Measurements from ENCODE around the gene OR51B4. TPM values are rescaled to one million over a fixed set of nuclear protein-coding genes. Genes with fewer than 3 reads are reported as not detected.

Gene OR51B4
- total and polyA plus RNA-seq, 2 of the 13 experiments (the other 11 are each of a cell fraction or from before 2014, with no cell fraction given) = 0.11 to 0.33 TPM

GRCh38 chr11:5275369-5276110 lies 26.2 kb downstream of the OR51B4 start:
- Histone ChIP-seq H3K4me1 (ENCODE audit: insufficient read depth, low read length) (no peaks in the 10 kb centered on the region), H3K4me3 (replicated peaks in 1 of 3; ENCODE audit: insufficient read depth in 1 of 3, low read depth in 2 of 3, low read length in 3 of 3) (no peak overlapping the region), H3K79me2 (ENCODE audit: insufficient read depth, low read length) (no peaks in the 10 kb centered on the region), H3K4me2 (ENCODE audit: low read depth, low read length) (no peak overlapping the region), H2AFZ (ENCODE audit: low read length) (no peak overlapping the region), H4K20me1 (ENCODE audit: insufficient read depth, low read length) (no peaks in the 10 kb centered on the region), H3K9me3 (ENCODE audit: low read length) (no peaks in the 10 kb centered on the region), H3K9ac (ENCODE audit: insufficient read depth, low read depth, low read length) (no peak overlapping the region), H3K36me3 (replicated peaks in 1 of 2; ENCODE audit: control insufficient read depth in 1 of 2, insufficient read depth in 2 of 2, low read length in 2 of 2) (no peaks in the 10 kb centered on the region), H3K27ac (ENCODE audit: extremely low read length, insufficient read depth, low read length) (no peak overlapping the region), H3K27me3 (ENCODE audit: control insufficient read depth in 1 of 2, insufficient read depth in 2 of 2, low read length in 2 of 2) (no peaks in the 10 kb centered on the region)
- BruUV-seq (replicated peaks) = no TSS peak
- intact Hi-C loops (cut with micrococcal nuclease; ENCODE audit: unreplicated experiment) = no loop called here
- WGBS (ENCODE audit: low lambda C conversion rate) = 12% methylated on average over 6 of the region's 6 CpGs
- in situ Hi-C loops (cut with HindIII; ENCODE audit: extremely low pct_ligation_motif_present, low pct_unique_long_range_greater_than_20kb) = no loop called here
- DNase-seq (ENCODE audit: low spot score) = no peak
- CTCF ChIA-PET (ENCODE audit: low intra/inter-chr PET ratio, low total read pairs) = no interaction called here
- no peak for FAIRE-seq
- ATAC-seq = no peak
- no peak for TF ChIP-seq ZNF605 (CRISPR knock-in tag; IDR thresholded peaks at IDR 0.05)
- no peak for TF ChIP-seq ZSCAN25 (CRISPR knock-in tag; IDR thresholded peaks at IDR 0.05)
- TF ChIP-seq PHF8 (CRISPR knock-in tag; IDR thresholded peaks at IDR 0.05) = no peak
- no peak for TF ChIP-seq ZNF468 (CRISPR knock-in tag; IDR thresholded peaks at IDR 0.05)
- TF ChIP-seq FOXA3 (CRISPR knock-in tag; IDR thresholded peaks at IDR 0.05) = no peak
- POLR2A ChIA-PET = no interaction called here

- ATAC-seq (no peak), DNase-seq (ENCODE audit: low spot score) (no peak), FAIRE-seq (no peak)
- Histone ChIP-seq H3K27ac (ENCODE audit: extremely low read length, insufficient read depth, low read length) (no peak overlapping the region), H3K27me3 (ENCODE audit: control insufficient read depth in 1 of 2, insufficient read depth in 2 of 2, low read length in 2 of 2) (no peaks in the 10 kb centered on the region), H4K20me1 (ENCODE audit: insufficient read depth, low read length) (no peaks in the 10 kb centered on the region), H3K9ac (ENCODE audit: insufficient read depth, low read depth, low read length) (no peak overlapping the region), H3K4me2 (ENCODE audit: low read depth, low read length) (no peak overlapping the region), H3K9me3 (ENCODE audit: low read length) (no peaks in the 10 kb centered on the region), H3K36me3 (replicated peaks in 1 of 2; ENCODE audit: control insufficient read depth in 1 of 2, insufficient read depth in 2 of 2, low read length in 2 of 2) (no peaks in the 10 kb centered on the region), H2AFZ (ENCODE audit: low read length) (no peak overlapping the region), H3K79me2 (ENCODE audit: insufficient read depth, low read length) (no peaks in the 10 kb centered on the region), H3K4me3 (replicated peaks in 1 of 3; ENCODE audit: insufficient read depth in 1 of 3, low read depth in 2 of 3, low read length in 3 of 3) (no peak overlapping the region), H3K4me1 (ENCODE audit: insufficient read depth, low read length) (no peaks in the 10 kb centered on the region)
- BruUV-seq (replicated peaks) = no TSS peak
- TF ChIP-seq ZNF138 (CRISPR knock-in tag; IDR thresholded peaks at IDR 0.05; ENCODE audit: low read depth) (no peak), ZBTB1 (CRISPR knock-in tag; IDR thresholded peaks at IDR 0.05; ENCODE audit: borderline replicate concordance) (no peak), HIC2 (CRISPR knock-in tag; IDR thresholded peaks at IDR 0.05; ENCODE audit: low read depth) (no peak), SMAD1 (CRISPR knock-in tag; IDR thresholded peaks at IDR 0.05; ENCODE audit: borderline replicate concordance, low read depth) (no peak), NR2F6 (IDR thresholded peaks at IDR 0.05) (no peak), NR2F6 (CRISPR knock-in tag; IDR thresholded peaks at IDR 0.05) (no peak), MYC (CRISPR knock-in tag; IDR thresholded peaks at IDR 0.05; ENCODE audit: borderline replicate concordance) (no peak), KDM5B (CRISPR knock-in tag; IDR thresholded peaks at IDR 0.05; ENCODE audit: borderline replicate concordance) (no peak), ATF1 (CRISPR knock-in tag; IDR thresholded peaks at IDR 0.05) (no peak), NKX3-1 (CRISPR knock-in tag; IDR thresholded peaks at IDR 0.05) (no peak)
- intact Hi-C loops (cut with micrococcal nuclease; ENCODE audit: unreplicated experiment) = no loop called here
- POLR2A ChIA-PET = no interaction called here
- in situ Hi-C loops (cut with HindIII; ENCODE audit: extremely low pct_ligation_motif_present, low pct_unique_long_range_greater_than_20kb) = no loop called here
- CTCF ChIA-PET (ENCODE audit: low intra/inter-chr PET ratio, low total read pairs) = no interaction called here
- 3% methylated on average over 5 of the region's 5 CpGs for WGBS (ENCODE audit: low lambda C conversion rate)
Measured at GRCh38 chr11:5274395-5274794, 27.4 kb downstream of the OR51B4 start.

Measured in HepG2 (cell line).